GM12872 (cell line): ENCODE measurements around the gene CRTC3.
A peak's percentile ranks its signal among the peaks of the same experiment; 100 is the strongest.

Experiments
- CTCF ChIP-seq: IDR thresholded peaks from 3 replicates; pipeline ENCODE4 v1.5.1; 2011; ENCODE audit warnings: low read depth, mild to moderate bottlenecking, low read length, moderate library complexity; ENCODE audit not compliant: insufficient read depth

CRTC3 gene

GRCh38 chr15:90529371-90530249 lies at the start of gene CRTC3:
Gene CRTC3, plus strand, starts transcription at chr15:90529923. Its CDS starts 149 bp downstream, at chr15:90530072.
- no peak; the same call in 2 of the 3 replicates for TF ChIP-seq CTCF

GRCh38 chr15:90481023-90481422 lies 48.7 kb upstream of the CRTC3 start:
- no peak for TF ChIP-seq CTCF

GRCh38 chr15:90482124-90483011 lies 47.4 kb upstream of the CRTC3 start:
- peak; percentile 64 for TF ChIP-seq CTCF

GRCh38 chr15:90483012-90483307 lies 46.8 kb upstream of the CRTC3 start:
- TF ChIP-seq CTCF = no peak

- TF ChIP-seq CTCF = no peak
Observed at GRCh38 chr15:90483637-90484036, 46.1 kb upstream of the CRTC3 start.

- no peak for TF ChIP-seq CTCF
Observed at GRCh38 chr15:90487186-90487585, 42.5 kb upstream of the CRTC3 start.

GRCh38 chr15:90489514-90489913 lies 40.2 kb upstream of the CRTC3 start:
- no peak for TF ChIP-seq CTCF
